ENCODE measurements around the gene CFAP46.

The CFAP46 gene

DNA sequence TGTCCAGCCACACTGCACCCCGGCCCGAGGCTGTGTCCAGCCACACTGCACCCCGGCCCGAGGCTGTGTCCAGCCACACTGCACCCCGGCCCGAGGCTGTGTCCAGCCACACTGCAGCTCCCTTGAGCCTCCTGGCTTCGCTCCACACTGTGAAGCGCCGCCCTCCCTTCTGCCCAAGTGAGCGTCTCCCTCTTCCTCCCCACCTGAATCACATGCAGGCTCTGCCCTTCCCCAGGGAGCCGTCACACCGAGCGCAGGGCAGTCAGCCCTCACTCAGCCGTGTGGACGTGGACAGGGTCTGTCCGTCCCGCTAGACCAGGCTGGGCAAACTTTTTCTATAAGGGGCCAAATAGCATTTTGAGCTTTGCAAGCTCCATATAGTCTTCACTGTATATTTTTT lies 27.6 kb downstream of the CFAP46 start:
- TF ChIP-seq, protein P1, sequence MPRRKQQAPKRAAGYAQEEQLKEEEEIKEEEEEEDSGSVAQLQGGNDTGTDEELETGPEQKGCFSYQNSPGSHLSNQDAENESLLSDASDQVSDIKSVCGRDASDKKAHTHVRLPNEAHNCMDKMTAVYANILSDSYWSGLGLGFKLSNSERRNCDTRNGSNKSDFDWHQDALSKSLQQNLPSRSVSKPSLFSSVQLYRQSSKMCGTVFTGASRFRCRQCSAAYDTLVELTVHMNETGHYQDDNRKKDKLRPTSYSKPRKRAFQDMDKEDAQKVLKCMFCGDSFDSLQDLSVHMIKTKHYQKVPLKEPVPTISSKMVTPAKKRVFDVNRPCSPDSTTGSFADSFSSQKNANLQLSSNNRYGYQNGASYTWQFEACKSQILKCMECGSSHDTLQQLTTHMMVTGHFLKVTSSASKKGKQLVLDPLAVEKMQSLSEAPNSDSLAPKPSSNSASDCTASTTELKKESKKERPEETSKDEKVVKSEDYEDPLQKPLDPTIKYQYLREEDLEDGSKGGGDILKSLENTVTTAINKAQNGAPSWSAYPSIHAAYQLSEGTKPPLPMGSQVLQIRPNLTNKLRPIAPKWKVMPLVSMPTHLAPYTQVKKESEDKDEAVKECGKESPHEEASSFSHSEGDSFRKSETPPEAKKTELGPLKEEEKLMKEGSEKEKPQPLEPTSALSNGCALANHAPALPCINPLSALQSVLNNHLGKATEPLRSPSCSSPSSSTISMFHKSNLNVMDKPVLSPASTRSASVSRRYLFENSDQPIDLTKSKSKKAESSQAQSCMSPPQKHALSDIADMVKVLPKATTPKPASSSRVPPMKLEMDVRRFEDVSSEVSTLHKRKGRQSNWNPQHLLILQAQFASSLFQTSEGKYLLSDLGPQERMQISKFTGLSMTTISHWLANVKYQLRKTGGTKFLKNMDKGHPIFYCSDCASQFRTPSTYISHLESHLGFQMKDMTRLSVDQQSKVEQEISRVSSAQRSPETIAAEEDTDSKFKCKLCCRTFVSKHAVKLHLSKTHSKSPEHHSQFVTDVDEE (CRISPR knock-in tag; IDR thresholded peaks at IDR 0.05) = no peak
- TF ChIP-seq ARNTL (CRISPR knock-in tag; IDR thresholded peaks at IDR 0.05; ENCODE audit: borderline replicate concordance, low read depth) (no peak), ZFP3 (CRISPR knock-in tag; IDR thresholded peaks at IDR 0.05) (no peak), PATZ1 (CRISPR knock-in tag; IDR thresholded peaks at IDR 0.05; ENCODE audit: borderline replicate concordance) (no peak), POU6F1 (CRISPR knock-in tag; IDR thresholded peaks at IDR 0.05; ENCODE audit: borderline replicate concordance, low read depth) (no peak), TCF4 (CRISPR knock-in tag; IDR thresholded peaks at IDR 0.05; ENCODE audit: borderline replicate concordance) (no peak), CREB5 (CRISPR knock-in tag; IDR thresholded peaks at IDR 0.05; ENCODE audit: low read depth) (no peak), PPARA (CRISPR knock-in tag; IDR thresholded peaks at IDR 0.05; ENCODE audit: borderline replicate concordance) (no peak), TOX (CRISPR knock-in tag; IDR thresholded peaks at IDR 0.05; ENCODE audit: borderline replicate concordance) (no peak), RARB (CRISPR knock-in tag; IDR thresholded peaks at IDR 0.05) (no peak)
- no peak for ATAC-seq

GRCh38 chr10:132913559-132914115 lies 28.7 kb downstream of the CFAP46 start:
- no peak for TF ChIP-seq ZNF70 (CRISPR knock-in tag; IDR thresholded peaks at IDR 0.05)
- TF ChIP-seq, protein P1 (CRISPR knock-in tag; IDR thresholded peaks at IDR 0.05) = no peak
- TF ChIP-seq ZC3H10 (CRISPR knock-in tag; IDR thresholded peaks at IDR 0.05) = no peak
- TF ChIP-seq ZNF565 (CRISPR knock-in tag; conservative IDR thresholded peaks at IDR 0.05; ENCODE audit: low read depth) = no peak
- no peak for TF ChIP-seq BACH2 (CRISPR knock-in tag; IDR thresholded peaks at IDR 0.05; ENCODE audit: borderline replicate concordance)
- no peak for TF ChIP-seq GLIS3 (CRISPR knock-in tag; IDR thresholded peaks at IDR 0.05)
- TF ChIP-seq CSRNP3 (CRISPR knock-in tag; IDR thresholded peaks at IDR 0.05) = no peak
- TF ChIP-seq POU6F1 (CRISPR knock-in tag; IDR thresholded peaks at IDR 0.05; ENCODE audit: borderline replicate concordance, low read depth) = no peak
- TF ChIP-seq TCF4 (CRISPR knock-in tag; IDR thresholded peaks at IDR 0.05; ENCODE audit: borderline replicate concordance) = no peak
- TF ChIP-seq ZFP3 (CRISPR knock-in tag; IDR thresholded peaks at IDR 0.05) = no peak
- no peak for TF ChIP-seq ZFP30 (CRISPR knock-in tag; IDR thresholded peaks at IDR 0.05)
- no peak for TF ChIP-seq PATZ1 (CRISPR knock-in tag; IDR thresholded peaks at IDR 0.05; ENCODE audit: borderline replicate concordance)
- no peak for TF ChIP-seq ZNF8 (CRISPR knock-in tag; IDR thresholded peaks at IDR 0.05)
- TF ChIP-seq ARNTL (CRISPR knock-in tag; IDR thresholded peaks at IDR 0.05; ENCODE audit: borderline replicate concordance, low read depth) = no peak

More at GRCh38 chr10:132913559-132914115, 28.7 kb downstream of the CFAP46 start:
- ATAC-seq = no peak

Measured in SK-N-SH treated with all-trans-retinoic acid at 6 μM for 48 hours (cell line).